NCI-H146 treated with DMSO at 0.1 percent for 48 hours (cell line): ENCODE measurements around the gene SPARCL1.
"Not testable (repeated sequence)": the region's sequence is repeated elsewhere in the genome, so short reads cannot be mapped to it uniquely, and the experiment has no call there.

Experiments
- DNase-seq: peaks from one replicate; lab custom pipeline; 2025; ENCODE audit not compliant: unreplicated experiment; lab: John Stamatoyannopoulos, UW

The SPARCL1 gene

DNA sequence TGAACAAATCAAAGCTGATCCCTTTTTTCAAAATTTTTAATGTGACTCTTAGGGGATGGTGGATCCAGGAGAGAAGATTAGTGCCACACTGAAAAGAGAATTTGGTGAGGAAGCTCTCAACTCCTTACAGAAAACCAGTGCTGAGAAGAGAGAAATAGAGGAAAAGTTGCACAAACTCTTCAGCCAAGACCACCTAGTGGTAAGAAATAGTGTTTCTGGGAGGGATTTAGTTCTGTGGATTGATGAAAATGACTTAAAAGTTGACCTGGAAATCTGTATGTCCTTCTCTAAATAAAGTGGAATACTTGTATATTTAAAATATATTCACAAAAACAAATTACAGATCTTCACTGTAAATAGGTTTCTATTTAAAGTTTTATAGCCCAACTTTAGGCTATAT lies 77.6 kb downstream of the SPARCL1 start:
- no peak for DNase-seq

DNA sequence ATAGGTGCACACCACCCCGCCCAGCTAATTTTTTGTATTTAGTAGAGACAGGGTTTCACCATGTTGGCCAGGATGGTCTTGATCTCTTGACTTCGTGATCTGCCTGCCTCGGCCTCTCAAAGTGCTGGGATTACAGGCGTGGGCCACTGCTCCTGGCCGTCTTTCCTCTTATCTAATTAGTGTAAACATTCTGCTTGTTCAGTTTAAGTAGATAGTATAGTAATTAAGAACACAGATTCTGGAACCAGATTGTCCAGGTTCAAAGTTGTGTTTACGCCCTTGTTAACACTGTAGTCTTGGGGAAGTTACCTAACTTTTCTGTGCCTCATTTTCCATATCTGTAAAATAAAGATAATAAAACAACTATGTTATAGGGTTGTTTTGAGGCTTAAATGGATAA lies 82.8 kb downstream of the SPARCL1 start:
- DNase-seq: not testable (repeated sequence)

DNA sequence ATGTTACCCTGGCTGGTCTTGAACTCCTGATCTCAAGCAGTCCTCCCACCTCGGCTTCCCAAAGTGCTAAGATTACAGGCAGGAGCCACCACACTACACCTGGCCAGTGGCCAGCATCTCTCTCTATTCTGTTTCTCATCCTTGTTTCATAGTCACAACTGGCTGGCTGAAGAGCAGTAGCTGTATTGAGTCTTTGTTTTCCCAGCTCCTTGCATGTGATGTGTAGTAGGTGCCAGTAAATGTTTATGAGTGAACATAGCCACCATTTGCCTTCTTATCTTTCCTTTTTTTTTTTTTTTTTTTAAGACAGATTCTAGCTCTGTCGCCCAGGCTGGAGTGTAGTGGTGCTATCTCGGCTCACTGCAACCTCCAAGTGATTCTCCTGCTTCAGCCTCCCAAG lies 83.2 kb downstream of the SPARCL1 start:
- no peak for DNase-seq

DNA sequence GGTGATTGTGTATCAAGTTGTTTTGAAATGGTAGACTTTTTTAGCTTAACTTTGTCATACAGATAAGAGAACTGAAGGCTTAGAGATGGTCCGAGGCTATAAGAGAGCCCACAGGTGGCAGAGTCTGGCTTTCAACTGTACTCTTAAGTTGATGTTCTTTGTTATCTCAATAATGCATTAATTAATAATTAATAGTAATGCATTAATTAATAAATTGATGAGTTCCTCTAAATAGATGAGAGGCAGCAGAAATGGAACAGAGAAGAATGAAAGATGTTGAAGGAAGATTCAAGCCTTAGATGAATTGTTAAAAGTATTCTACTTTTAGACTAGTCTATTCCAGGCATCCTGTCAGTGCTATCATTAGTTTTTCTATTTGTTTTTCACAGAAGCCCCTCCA lies 84.4 kb downstream of the SPARCL1 start:
- DNase-seq: no peak

DNA sequence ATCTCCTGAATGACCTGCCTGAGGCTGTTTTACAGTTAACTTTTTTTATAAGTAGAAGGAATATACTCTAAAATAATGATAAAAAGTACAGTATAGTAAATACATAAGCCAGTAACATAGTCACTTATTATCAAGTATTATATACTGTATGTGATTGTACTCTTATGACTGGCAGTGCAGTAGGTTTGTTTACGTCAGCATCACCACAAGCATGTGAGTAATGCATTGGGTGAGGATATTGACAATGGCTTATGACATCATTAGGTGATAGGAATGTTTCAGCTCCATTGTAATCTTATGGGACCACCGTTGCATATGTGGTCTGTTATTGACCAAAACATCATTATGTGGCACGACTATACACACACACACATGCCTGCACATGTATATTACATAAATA lies 86.3 kb downstream of the SPARCL1 start:
- DNase-seq: no peak

DNA sequence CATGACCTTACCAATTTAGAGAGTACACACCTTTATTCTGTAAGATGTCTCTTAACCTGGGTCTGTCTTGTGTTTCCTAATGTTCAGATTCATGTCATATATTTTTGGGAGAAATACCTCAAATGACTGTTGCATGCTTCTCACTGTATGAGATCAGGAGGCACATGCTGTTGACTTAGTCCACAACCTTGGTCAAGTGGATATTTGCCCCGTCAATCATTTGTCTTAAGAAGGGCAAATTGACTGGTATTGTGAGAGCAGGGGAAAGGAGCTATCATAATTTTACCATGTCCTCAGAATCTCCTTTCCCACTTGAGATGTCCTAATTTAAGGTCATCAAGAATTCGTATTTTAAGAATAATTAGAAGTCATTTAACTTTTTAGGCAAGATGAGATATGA lies 95.8 kb downstream of the SPARCL1 start:
- no peak for DNase-seq

DNA sequence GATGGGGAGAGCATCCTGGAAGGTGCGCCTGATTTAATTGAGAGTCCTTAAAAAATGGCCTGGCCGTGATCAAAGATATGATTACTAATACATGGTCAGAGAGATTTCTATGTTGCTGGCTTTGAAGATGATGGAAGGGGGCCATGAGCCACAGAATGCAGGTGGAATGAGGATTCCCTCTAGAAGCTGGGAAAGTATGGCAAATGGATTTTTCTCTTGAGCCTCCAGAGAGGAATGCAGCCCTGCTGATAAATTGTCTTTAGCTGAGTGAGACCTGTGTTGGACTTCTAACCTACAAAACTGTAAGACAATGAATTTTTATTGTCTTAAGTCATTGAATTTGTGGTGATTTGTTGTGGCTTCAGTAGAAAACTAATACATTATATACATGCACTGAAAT lies 99.1 kb downstream of the SPARCL1 start:
- no peak for DNase-seq

DNA sequence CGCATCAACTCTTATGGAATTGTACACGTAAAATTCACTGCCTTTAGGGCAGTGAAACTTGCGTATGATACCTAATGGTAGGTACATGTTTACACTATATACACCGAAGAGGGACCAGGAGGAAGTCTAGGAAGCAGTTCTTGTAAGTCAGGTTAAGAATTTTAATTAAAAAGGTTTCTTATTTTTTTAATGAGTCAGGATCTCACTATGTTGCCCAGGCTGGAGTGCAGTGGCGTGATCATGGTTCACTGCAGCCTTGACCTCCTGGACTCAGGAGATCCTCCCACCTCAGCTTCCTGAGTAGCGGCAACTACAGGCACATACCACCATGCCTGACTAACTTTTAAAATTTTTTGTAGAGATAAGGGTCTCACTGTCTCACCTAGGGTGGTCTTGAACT lies 100.2 kb downstream of the SPARCL1 start:
- no peak for DNase-seq

DNA sequence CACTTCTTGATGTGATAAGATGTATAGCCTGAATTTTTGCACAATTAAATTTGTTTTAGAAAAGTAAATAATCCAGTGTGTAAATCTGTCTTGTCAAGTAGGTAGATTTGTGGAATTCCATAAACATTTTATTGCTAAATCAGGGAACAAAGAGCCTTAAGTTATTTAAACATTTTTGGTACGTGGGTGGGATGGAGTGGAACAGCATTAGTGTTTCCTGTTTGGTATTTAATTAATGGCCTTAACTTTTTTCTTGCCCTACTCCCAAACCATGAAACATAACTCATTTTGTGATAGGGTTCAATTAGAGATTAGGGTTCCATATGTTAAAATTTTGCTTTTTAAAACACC lies 101.7 kb downstream of the SPARCL1 start:
- DNase-seq: no peak

DNA sequence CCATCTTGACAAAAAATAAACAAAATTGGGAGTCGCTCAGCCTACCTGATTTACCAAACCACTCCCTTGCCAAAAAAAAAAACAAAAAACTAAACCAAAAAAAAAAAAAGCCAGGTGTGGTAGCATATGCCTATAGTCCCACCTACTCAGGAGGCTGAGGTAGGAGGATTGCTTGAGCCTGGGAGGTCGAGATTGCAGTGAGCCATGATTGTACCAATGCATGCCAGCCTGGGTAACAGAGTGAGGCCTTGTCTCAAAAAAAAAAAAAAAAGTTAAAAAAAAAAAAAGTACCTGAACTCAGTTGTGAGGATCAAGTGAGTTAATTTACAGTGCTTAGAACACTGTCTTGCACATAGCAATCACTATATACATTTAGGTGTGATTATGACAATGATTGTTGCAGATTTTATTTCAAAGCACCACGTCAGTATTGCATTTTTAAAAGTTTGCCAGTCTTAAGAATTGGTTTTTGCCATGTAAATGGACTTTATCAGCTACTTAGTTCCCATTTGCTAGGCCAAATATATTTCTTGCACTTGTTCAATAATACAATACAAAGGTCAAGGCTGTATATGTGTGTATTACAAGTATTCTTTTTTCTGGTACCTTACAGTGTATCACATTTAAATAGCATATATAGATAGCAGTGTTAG lies 102.2 kb downstream of the SPARCL1 start:
- no peak for DNase-seq

DNA sequence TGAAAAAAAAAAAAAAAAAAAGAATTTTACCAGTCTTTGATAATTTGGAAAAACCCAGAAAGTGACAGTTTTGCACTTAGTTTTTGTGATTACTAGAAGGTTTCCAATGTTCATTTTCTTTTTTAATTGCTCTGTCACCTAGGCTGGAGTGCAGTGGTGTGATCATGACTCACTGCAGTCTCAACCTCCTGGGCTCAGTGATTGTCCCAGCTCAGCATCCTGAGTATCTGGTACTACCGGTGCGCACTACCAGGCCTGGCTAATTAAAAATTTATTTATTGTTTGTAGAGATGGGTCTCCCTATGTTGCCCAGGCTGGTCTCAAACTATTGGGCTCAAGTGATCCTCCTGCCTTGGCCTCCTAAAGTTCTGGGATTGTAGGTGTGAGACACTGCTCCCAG lies 103.5 kb downstream of the SPARCL1 start:
- DNase-seq: no peak

DNA sequence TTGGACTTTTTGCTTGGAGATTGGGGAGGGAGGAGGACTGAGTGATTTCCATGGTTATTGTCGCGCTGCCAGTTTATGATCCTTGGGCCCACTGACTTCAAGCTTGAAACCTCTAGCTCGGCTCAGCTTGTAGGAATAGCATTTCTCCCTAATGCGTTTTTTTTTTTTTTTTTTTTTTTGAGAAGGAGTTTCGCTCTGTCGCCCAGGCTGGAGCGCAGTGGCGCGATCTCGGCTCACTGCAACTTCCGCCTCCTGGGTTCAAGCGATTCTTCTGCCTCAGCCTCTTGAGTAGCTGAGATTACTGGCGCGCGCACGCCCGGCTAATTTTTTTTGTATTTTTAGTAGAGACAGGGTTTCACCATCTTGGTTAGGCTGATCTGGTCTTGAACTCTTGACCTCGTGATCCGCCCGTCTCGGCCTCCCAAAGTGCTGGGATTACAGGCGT lies 105.1 kb downstream of the SPARCL1 start:
- DNase-seq: not testable (repeated sequence)
